GM18511 (cell line): Measurements from ENCODE around the gene UMODL1.

ENCODE experiments used
- ATAC-seq: cut with Tn5 transposase; IDR thresholded peaks from one replicate; pipeline ENCODE4 v1.9.1; 2021; ENCODE audit warnings: mild to moderate bottlenecking, moderate library complexity; ENCODE audit not compliant: unreplicated experiment

Gene UMODL1

DNA sequence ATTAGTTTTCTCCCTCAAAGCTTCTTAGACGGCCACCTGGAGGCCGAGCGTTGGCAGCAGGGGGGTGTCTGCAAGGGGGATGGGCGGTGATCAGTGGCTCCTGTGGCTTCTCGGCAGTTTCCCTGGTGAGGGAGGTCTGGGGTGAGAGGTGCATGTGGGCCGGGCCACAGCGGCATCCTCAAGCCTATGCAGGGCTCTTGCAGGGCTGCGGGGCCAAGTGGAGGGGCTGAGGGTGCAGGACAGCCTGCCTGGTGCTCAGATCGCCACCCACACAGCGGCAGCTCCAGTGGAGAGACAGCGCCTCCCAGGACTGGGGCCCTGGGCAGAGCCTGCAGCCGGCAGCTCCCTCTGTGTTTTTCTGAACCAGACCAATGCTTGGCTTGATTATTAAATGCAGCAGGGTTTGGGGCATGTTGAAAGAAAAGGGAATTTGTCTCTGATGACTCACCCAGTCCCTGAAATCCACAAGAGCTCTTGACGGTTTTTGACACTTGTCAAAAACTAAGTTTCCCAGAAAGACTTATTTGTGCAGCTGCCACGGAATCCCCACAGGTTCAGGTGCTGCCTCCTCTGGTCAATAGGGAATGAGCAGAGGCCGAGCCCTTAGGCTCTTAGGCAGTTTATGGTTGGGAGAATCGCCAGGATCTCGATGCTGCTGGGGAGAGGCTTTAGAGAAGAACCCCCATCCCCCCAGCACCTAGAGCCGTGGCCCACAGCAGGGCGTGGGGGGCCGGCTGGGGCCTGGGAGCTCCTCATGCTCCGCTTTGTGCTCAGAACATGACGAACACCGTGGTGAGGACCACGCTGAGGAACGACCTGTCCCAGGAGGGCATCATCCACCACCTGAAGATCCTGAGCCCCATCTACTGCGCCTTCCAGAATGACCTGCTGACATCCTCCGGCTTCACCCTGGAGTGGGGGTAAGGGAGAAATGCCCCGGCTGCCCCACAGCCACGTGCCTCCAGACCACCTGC is 54.7 kb downstream of the UMODL1 start:
- no peak for ATAC-seq

DNA sequence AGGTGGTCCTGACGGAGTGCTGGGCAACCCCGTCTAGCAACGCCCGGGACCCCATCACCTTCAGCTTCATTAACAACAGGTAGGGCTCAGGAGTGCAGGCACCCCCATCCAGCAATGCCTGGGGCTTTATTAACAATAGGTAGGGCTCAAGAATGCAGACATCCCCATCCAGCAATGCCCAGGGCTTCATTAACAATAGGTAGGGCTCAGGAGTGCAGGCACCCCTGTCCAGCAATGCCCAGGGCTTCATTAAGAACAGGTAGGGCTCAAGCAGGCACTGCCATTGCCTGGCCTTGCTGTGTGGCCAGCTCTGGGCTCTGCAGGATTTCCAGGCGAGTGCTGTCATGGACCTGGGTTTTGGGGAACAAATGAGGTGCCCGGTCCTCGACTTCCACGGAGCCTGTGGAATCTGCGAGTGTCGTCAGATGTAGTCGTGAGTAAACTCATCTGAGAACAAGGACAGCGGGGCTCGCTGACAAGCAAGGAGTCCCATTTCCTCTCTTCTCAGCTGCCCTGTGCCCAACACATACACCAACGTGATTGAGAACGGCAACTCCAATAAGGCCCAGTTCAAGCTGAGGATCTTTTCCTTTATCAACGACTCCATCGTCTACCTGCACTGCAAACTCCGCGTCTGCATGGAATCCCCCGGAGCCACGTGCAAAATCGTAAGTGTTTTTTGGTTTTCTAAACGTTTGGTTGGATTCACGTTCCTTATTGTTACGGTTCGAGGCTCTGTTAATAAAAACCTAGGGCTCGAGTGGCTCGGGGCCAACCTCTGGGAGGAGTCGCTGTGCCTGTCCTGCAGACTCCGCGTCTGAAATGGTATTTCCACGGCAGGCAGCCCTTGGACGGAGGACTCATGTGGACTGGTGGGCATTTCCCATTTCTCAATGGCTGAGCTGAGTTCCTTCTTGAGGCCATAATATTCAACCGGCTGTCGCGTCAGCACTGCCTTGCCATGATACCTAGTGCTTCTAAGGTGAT is 56.3 kb downstream of the UMODL1 start:
- no peak for ATAC-seq

DNA sequence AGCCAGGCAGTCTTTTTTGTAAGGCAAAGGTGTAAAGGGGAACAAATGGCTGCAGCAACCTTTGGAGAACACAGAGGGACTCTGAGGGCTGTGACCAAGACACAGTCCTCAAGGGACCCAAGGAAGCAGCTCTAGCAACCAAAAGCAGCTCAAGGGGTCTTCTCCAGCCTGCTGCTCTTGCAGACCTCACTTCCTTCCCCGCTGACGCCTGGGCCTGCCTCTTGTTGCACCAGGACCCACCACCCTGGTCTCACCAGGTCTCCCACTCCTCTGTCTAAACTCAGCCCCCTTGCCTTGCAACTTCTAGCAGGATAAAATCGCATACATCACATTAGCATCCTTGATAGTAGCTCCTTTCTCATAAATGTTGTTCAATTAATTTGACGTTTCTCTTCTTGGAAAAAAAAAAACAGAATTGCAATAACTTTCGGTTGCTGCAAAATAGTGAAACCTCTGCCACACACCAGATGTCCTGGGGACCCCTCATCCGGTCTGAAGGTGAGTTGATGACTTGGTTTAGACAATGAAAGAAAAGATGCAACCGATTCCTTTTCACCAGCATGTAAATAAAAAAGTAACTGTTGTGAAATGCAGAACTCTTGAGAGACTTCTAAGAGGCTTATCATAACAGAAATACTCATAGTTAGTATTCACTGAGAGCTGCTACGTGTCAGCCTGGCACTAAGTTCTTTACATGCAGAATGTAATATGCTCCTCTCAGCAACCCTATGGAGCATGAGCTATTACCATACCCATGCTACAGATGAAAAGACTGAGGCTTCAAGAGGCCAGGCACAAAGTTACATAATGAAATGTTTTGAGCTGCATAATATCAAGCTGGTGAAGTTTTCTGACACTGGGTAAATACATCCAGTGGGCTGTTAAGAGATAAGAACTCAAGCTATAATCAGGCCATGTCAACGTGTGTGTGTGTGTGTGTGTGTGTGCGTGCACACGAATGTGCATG is 58.5 kb downstream of the UMODL1 start:
- no peak for ATAC-seq

DNA sequence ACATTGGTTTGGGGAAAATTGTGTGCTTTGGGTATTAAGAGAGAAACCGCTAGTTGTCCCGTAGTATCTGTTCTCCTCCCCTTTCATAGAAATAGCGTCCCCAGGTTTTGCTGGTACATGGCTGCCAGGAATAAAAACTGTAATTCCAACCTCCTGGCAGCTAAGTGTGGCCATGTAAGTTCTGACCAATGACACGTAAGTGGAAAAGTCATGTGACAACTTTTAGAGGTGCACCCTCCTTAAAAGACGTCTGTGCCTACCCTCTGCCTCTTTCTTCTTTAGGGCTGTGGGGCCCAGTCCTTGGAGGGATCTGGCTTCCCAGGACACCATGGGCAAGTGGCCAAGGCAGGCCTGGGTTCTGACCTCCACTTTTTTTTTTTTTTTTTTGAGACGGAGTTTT is 59.3 kb downstream of the UMODL1 start:
- ATAC-seq: no peak

DNA sequence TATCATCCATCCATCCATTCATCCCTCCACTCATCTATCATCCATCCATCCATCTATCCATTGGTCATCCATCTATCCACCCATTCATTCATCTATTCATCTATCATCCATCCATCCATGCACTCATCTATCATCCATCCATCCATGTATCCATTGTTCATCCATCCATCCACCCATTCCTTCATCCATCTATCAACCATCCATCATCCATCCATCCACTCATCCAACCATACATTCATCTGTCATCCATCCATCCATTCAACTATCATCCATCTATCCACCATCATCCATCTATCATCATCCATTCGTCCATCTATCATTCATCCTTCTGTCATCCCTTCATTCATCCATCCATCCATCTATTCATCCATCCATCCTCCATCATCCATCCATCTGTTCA is 61.1 kb downstream of the UMODL1 start:
- no peak for ATAC-seq

DNA sequence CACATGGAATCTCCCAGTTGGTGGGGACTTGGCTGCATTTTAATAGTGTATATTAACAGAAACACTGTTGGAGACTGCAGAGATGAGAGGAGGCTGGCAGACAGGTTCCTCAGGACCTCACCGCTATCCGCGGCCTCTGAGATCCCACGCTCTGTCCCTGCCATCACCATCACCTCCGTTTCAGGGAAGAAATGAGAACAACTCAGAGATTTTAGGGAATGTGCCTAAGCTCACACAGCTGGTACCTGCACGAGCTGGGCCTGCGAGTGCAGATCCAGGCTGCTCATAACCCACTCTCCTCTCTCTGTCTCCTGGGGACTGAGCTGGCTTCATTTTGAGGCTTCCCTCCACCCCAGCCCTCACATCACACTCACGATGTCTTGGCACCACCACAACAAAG is 62.0 kb downstream of the UMODL1 start:
- no peak for ATAC-seq

DNA sequence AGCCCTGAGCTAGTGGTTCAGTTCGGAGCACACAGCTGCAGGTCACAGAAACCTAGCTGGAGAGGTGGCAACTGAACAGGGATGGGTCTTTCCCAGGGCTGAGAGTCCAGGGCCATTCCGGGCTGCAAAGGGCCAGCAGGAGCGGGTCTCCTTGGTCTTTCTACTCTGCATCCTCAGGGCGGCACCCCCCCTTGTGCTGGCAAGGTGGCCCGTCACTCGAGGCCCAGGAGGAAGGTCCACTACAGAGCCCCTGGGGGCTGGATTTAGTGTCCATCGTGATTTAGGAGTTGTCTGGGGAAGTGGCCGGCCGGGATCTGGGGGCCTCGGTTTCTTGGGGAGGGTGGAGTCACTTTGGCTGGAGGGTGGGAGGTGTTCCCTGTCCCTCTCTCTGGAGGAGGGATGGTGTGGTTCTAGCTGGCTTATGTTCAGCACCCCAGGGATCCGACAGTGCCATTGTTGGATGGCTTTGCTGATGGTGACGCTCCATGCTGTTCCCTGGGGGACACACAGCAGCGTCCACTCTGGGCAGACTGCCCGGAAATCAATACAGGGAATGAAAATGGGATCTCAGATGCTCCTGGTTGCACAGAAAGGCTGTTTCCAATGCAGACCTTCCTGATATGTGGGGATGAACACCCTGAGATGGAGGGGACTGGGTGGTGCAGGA is 64.4 kb downstream of the UMODL1 start:
- ATAC-seq: no peak

DNA sequence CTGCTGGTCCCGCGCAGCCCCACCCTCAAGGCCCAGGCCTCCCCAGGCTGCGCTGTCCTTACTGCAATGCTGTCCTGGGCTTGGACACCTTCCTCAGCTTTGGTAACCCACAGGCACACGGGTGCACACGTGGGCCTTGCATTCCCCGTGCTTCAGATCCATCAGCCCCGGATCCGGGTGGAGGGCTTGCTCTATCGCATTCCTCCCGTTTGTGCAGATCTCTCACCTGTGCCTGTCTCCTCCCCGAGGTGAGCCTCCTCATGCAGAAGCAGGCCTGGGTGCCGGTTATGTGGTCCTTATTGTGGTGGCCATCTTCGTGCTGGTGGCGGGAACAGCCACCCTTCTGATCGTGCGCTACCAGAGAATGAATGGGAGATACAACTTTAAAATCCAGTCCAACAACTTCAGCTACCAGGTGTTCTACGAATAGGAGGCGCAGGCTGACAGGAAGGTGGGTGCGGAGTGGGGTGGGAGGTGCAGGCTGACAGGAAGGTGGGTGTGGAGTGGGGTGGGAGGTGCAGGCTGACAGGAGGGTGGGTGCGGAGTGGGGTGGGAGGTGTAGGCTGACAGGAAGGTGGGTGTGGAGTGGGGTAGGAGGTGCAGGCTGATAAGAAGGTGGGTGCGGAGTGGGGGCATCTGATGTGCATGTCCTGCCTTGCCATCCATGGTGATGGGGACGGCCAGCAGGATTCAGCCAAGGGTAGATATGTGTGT is 66.2 kb downstream of the UMODL1 start:
- no peak for ATAC-seq

DNA sequence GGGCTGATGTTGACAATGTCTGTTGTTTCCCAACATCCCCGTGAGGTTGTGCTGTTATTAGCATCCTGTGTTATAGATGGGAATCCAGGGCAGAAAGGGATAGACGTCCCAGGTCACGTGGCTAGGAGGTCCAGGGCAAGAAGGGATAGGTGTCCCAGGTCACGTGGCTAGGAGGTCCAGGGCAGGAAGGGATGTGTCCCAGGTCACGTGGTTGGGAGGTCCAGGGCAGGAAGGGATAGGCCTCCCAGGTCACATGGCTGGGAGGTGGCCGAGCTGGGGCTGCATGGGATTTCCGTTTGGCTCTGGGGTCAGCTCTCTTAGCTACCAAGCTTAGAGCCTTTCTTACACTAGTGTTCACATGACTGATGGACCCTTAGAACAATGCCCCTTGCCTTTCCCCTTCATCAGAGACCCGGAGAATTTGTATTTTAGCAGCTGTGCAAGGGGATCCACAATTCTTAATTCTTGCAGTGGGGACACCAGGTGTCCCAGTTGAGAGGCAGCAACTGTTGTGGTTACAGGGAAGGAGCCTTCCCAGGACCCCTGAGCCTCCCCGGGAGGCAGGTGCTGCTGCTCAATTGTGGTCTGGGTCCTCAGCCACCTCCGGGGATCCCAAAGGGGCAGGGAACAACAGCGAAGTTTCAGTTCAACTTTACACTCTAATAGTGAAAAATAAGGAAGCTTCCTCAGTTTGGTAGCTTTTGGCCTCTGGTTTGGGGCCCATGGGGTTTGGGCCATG is 69.2 kb downstream of the UMODL1 start:
- ATAC-seq: no peak

DNA sequence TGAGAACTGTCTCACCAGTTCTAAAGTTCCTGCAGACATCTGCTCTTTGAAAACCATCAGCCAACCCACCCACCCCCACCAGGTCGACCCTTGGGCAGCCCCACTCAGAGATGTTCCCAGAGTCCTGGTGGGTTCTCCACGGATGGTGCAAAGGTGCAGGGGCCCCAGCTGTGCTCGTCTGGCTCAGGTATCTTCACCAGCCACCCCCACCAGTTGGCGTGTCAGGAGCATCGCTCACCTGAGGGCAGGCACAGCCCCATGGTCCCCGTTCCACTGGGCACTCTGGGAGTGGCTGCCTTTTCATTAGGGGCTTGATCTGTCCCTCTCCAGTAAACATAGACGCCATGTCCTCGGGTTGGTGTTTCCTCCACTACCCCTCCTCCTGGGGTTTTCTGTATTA is 70.5 kb downstream of the UMODL1 start:
- no peak for ATAC-seq

DNA sequence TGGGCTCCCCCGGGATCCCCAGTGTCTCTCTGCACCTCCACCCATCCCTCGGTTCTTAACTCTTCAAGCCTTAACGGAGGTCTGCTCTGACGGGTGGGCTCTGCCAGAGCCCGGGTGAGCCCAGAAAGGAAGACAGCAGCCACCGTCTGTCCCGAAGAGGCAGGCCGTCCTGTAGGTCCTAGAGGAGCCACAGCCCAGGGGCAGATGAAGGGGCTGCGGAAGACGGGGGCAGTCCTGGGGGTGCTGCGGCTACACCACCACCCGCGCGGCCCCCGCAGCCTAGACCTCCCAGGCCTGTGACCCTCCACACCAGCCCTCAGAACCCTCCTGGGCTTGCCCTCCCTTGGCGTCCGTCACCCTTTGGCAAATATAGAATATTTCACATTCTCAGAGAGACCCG is 71.0 kb downstream of the UMODL1 start:
- no peak for ATAC-seq

DNA sequence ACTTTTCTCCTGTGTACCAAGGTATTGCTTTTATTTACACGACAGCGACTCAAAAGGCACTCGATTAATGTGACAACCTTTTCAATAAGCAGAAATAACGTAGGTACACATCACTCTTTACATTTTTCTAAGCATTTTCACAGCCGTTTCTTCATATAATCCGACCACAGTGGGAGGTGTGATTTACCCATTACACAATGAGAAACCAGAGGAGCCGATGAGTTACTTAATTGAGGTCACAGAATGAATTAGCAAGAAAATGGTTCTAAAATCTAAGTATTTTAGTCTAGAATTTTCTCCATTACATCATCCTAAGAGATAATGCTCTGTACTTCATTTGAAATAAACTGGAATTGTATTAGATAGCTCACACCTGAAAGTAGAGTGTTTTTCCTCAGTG is 71.5 kb downstream of the UMODL1 start:
- no peak for ATAC-seq

DNA sequence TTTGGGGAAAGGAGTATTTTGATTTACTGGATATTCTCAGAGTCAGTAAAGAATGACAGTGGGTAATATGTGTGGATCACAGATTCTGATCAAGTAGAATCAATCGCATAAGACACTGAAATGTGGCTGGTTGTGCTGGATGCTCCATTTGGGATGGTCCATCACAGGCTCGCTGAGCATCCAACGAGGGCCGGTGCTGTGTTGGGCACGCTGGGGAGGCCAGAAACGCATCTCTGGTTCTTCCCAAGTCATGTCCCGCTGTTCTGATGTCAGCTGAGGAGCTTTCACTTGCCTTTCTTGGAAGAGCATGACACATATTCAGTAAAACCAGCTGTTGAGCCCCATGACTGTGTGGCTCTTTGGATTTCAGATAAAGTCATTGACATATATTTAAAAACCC is 72.0 kb downstream of the UMODL1 start:
- no peak for ATAC-seq

DNA sequence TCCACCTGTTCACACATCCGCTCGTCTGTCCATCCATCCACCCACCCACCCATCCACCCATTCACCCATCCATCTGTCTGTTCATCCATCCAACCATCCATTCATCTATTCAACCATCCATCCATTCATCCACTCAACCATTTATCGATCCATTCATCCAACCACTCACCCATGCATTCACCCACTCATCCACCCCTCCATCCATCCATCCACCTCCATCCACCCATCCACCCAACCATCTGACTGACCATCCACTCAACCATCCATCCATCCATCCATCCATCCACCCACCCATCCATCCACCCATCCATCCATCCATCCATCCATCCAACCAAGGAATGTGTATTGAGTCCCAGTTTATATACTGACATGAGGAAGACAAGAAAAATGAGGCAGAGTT is 73.1 kb downstream of the UMODL1 start:
- no peak for ATAC-seq

DNA sequence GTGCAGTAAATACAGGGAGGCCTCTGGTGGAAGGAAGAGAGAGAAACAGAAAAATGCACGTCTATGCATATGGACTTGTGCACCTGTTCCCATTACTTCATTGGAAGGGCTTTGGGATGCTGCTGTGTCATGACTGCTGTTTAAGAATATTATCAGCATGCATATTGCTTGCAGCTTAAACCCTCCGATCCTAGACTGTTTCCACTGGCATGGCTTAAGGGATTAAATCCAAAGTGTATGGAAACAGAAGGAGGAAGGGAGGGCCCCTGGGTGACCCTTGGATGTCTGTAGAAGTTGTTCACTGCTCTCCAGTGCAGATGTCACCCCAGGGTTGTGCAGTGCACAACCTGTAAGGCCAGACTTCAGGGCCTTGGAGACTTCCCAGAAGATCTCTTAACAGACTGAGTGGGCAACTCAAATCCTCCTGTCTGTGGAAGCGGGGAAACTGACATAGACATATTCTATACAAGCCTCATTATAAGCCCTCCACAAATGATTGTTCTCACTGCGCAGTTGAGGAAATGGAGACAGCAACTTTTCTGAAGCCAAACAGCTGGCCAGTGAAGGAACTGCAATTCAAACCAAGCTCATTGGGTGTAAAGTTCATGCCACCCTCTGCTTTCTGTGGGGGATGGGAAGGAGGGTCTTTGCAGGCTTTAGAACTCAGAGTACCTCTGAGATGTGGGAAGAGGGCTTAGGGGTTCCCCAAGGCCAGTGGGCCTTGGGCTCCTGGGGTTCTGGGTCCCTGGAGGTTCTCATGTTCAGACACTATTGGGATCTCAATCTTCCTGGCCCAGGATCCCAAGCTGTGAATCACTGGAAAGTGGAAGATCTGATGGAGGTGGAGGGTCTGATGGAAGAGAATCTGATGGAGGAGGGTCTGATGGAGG is 73.8 kb downstream of the UMODL1 start:
- ATAC-seq: no peak

DNA sequence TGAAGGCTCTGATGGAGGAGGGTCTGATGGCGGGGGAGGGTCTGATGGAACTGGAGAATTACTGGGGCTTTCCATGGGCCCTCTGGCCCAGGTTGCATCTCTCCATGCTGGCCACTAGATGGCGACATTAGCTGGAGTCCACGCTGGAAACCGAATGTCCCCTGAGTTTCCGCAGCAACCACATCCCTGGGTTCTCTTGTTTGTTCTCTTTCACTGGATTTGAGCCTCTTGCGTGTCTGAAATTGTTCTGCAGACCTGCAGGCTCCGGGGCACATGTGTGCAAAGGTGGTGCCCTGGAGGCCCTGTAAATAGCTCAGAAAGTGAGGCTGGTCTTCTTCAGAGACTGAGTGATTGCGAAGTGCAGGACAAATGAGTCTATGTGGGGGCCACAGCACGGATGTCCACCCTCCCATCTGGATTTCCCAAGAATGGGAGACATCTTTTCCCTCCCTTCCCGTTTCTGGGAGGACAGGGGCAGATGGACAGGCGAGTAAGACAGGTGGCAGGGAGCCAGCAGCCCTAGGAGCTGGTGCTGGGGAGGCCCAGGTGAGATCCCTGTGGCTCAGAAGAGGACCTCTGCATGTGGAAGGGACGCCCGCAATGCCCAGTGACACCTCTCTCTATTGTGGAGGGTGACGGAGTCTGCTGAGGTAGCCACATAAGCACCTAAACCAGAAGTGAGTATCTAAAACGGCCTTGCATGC is 74.6 kb downstream of the UMODL1 start:
- ATAC-seq: no peak

DNA sequence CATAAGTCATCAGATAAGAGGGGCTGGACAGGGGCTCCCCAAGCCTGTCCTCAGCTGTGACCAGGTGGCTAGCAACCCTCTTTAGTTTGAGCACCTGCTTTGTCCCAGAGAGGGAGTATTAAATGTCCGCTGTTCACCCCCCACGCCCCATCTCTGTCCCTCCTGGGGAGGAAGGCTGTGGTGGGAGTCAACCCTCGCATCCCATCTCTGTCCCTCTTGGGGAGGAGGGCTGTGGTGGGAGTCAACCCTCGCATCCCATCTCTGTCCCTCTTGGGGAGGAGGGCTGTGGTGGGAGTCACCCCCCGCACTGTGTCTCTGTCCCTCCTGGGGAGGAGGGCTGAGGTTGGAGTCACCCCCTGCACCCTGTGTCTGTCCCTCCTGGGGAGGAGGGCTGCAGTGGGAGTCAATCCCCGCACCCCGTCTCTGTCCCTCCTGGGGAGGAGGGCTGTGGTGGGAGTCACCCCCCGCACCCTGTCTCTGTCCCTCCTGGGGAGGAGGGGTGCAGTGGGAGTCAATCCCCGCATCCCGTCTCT is 75.2 kb downstream of the UMODL1 start:
- no peak for ATAC-seq
